ENCODE measurements around the gene METTL26. TPM values are rescaled to one million over a fixed set of nuclear protein-coding genes. Genes with fewer than 3 reads are reported as not detected.

The METTL26 gene
- total and polyA plus RNA-seq, 2 of the 8 experiments (the other 6 are each of a cell fraction or from before 2014, with no cell fraction given), result 100 to 186 TPM

- TF ChIP-seq RAD21 (IDR thresholded peaks at IDR 0.05 in 1 of 2, conservative IDR thresholded peaks at IDR 0.05 in 1 of 2; ENCODE audit: low read depth in 2 of 2, low read length in 2 of 2) (no peak), RFX5 (IDR thresholded peaks at IDR 0.05; ENCODE audit: borderline replicate concordance, low read depth, low read length) (no peak), FOSL1 (IDR thresholded peaks at IDR 0.05; ENCODE audit: insufficient read depth, low read depth, low read length) (no peak), CREB1 (IDR thresholded peaks at IDR 0.05) (no peak), USF2 (IDR thresholded peaks at IDR 0.05; ENCODE audit: low read length) (no peak)
Observed at GRCh38 chr16:671353-672131, 35.4 kb upstream of the METTL26 start (continued).

All from H1 (cell line).